ENCODE data around the gene TMEM98.

- TF ChIP-seq, protein P1, sequence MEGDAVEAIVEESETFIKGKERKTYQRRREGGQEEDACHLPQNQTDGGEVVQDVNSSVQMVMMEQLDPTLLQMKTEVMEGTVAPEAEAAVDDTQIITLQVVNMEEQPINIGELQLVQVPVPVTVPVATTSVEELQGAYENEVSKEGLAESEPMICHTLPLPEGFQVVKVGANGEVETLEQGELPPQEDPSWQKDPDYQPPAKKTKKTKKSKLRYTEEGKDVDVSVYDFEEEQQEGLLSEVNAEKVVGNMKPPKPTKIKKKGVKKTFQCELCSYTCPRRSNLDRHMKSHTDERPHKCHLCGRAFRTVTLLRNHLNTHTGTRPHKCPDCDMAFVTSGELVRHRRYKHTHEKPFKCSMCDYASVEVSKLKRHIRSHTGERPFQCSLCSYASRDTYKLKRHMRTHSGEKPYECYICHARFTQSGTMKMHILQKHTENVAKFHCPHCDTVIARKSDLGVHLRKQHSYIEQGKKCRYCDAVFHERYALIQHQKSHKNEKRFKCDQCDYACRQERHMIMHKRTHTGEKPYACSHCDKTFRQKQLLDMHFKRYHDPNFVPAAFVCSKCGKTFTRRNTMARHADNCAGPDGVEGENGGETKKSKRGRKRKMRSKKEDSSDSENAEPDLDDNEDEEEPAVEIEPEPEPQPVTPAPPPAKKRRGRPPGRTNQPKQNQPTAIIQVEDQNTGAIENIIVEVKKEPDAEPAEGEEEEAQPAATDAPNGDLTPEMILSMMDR (IDR thresholded peaks at IDR 0.05) = no peak
- TF ChIP-seq EP300 (IDR thresholded peaks at IDR 0.05) = no peak
- TF ChIP-seq POLR2A (IDR thresholded peaks at IDR 0.05) = no peak
These were observed 14.4 kb upstream of the TMEM98 start for GRCh38 chr17:32913593-32913992.
